GM20000 (cell line): ENCODE results near the gene CMIP.

Experiments
- DNase-seq: peaks from one replicate; pipeline ENCODE4 v3.0.0; 2012; ENCODE audit warnings: low spot score
- CTCF ChIP-seq: IDR thresholded peaks from 2 replicates; pipeline ENCODE4 v1.5.1; 2012; ENCODE audit warnings: mild to moderate bottlenecking, control low read depth; ENCODE audit errors: extremely low read depth, missing control alignments

Gene CMIP

GRCh38 chr16:81553080-81553813 lies 108.6 kb downstream of the CMIP start:
- no peak for DNase-seq
- TF ChIP-seq CTCF: no peak

GRCh38 chr16:81553814-81554675 lies 109.4 kb downstream of the CMIP start:
- TF ChIP-seq CTCF: no peak
- no peak for DNase-seq

- no peak for TF ChIP-seq CTCF
- DNase-seq: no peak
These were observed 110.4 kb downstream of the CMIP start for GRCh38 chr16:81554979-81555378.

DNA sequence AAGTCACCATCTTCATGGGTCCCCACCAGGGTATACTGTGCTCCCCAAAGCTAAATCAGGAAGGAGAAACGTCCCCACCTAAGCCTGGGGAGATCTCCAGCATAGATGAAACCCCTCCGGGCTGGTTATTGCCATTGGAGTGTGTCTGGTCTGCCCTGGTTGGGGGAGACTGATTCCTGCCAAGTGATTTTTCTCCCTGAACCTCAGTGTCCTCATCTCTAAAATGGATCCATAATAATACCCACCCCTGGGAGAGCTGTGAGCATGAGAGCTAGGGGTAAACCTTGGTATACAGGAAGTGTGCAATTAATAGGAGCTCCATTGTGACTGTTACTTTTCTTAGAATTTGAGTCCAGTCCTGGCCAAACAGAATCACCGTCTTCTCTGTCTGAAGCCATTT lies 111.1 kb downstream of the CMIP start:
- DNase-seq: no peak
- no peak for TF ChIP-seq CTCF

GRCh38 chr16:81556715-81557284 lies 112.2 kb downstream of the CMIP start:
- no peak for DNase-seq
- TF ChIP-seq CTCF: no peak

DNA sequence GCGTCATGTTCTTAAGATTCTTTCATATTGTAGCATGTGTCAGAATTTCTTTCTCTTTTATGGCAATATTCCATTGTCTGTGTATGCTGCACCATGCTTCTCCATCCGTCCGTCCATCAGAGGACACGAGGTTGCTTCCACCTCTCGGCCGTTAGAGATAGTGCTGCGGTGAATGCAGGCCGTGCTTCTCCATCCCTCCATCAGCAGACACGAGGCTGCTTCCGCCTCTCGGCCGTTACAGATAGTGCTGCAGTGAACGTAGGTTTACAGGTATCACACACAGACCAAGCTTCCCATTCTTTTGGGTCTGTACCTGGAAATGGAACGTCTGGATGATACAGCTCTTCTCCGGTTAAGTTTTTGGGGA lies 113.5 kb downstream of the CMIP start:
- TF ChIP-seq CTCF: no peak
- DNase-seq: no peak
